ENCODE results near the gene ADAMTS20. TPM values are rescaled to one million over a fixed set of nuclear protein-coding genes. Genes with fewer than 3 reads are reported as not detected.
"Not testable (repeated sequence)": the region's sequence is repeated elsewhere in the genome, so short reads cannot be mapped to it uniquely, and the experiment has no call there.

Gene ADAMTS20, protein sequence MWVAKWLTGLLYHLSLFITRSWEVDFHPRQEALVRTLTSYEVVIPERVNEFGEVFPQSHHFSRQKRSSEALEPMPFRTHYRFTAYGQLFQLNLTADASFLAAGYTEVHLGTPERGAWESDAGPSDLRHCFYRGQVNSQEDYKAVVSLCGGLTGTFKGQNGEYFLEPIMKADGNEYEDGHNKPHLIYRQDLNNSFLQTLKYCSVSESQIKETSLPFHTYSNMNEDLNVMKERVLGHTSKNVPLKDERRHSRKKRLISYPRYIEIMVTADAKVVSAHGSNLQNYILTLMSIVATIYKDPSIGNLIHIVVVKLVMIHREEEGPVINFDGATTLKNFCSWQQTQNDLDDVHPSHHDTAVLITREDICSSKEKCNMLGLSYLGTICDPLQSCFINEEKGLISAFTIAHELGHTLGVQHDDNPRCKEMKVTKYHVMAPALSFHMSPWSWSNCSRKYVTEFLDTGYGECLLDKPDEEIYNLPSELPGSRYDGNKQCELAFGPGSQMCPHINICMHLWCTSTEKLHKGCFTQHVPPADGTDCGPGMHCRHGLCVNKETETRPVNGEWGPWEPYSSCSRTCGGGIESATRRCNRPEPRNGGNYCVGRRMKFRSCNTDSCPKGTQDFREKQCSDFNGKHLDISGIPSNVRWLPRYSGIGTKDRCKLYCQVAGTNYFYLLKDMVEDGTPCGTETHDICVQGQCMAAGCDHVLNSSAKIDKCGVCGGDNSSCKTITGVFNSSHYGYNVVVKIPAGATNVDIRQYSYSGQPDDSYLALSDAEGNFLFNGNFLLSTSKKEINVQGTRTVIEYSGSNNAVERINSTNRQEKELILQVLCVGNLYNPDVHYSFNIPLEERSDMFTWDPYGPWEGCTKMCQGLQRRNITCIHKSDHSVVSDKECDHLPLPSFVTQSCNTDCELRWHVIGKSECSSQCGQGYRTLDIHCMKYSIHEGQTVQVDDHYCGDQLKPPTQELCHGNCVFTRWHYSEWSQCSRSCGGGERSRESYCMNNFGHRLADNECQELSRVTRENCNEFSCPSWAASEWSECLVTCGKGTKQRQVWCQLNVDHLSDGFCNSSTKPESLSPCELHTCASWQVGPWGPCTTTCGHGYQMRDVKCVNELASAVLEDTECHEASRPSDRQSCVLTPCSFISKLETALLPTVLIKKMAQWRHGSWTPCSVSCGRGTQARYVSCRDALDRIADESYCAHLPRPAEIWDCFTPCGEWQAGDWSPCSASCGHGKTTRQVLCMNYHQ (N-terminal part only)
- not detected for total RNA-seq
- long read RNA-seq = 0 reads

DNA sequence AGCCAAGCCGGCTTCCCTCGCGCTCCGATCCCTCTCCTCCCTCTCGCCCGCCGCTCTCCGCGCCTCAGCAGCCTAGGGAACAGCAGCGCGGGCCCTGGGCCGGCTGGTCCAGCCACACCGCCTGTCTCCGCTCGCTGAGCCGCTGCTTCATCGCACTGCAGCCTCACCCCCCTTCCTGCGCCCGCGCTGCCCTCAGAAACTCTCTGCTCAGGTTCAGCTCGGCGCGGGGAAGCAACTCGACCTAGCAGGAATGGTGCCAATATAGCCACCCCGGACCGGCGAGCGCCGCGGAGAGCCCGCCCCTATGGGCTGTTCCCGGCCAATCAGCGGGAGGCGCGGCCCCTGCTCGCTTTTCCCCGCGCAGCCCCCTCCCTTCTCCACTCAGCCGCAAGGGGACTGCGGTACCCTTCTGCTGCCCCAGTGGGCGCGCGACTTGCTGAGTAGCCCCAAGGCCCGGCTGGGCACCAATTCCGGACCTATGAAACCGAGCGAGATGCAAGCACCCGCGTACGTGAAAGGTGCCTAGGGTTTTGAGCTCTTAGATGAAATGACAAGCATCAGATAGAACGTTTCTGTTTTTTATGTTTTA lies at the start of gene ADAMTS20:
Gene ADAMTS20 (minus strand): TSS at position 233 of the 589 bp plus-strand sequence. CDS start 282 bp downstream, outside the sequence.
- DNase-seq (ENCODE audit: low spot score) = no peak

GRCh38 chr12:43599708-43600107 lies 47.7 kb upstream of the ADAMTS20 start:
- DNase-seq (ENCODE audit: low spot score) = no peak

DNA sequence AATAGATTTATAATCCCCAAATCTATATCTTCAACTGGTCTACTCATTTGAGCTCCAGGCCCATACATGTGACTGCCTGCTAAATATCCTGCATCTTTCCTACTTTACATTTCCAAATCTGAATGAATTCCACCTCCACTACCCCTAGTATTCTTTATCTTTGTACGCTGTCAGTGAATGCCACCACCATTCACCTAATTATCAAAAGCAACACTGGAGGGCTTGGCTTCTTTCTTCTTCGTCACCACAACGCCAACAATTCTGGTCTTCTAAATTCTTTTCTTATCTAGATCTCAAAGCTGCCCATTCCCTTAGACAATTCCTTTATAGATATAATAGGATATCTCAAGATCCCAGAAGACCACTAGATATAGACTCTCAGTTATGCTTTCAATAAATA lies 47.1 kb upstream of the ADAMTS20 start:
- no peak for DNase-seq (ENCODE audit: low spot score)

- no peak for DNase-seq (ENCODE audit: low spot score)
Observed at GRCh38 chr12:43590307-43590706, 38.3 kb upstream of the ADAMTS20 start.

DNA sequence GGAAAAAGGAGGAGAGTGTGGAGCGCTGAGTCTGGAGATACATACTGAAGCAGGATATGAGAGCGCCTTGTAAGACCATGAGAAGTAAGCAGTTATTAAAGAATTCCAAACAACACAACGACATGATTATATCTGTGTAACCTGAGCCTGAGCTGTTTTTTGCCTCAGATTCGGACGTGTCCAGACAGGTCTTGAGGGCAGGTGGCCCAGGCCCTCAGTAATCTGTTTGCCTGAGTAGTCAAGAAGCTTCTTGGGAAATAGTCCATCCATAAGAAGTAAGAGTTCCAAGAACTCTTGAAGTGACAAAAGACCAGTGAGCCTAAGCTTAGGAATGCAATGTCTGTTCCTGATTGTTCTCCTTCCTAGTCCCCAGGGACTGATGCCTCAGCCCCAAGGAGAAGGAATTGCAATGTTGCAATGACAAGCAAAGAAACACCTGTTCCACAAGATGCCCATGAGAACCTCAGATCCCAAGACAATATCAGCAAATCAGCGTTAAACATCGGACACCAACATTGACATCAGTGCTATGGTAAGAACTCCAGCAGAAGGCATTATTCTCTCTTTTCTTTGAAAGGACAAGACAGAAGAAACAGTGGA lies 34.7 kb upstream of the ADAMTS20 start:
- no peak for DNase-seq (ENCODE audit: low spot score)

GRCh38 chr12:43585676-43586075 lies 33.7 kb upstream of the ADAMTS20 start:
- DNase-seq (ENCODE audit: low spot score) = no peak

- no peak for DNase-seq (ENCODE audit: low spot score)
Observed at GRCh38 chr12:43580601-43581000, 28.6 kb upstream of the ADAMTS20 start.

DNA sequence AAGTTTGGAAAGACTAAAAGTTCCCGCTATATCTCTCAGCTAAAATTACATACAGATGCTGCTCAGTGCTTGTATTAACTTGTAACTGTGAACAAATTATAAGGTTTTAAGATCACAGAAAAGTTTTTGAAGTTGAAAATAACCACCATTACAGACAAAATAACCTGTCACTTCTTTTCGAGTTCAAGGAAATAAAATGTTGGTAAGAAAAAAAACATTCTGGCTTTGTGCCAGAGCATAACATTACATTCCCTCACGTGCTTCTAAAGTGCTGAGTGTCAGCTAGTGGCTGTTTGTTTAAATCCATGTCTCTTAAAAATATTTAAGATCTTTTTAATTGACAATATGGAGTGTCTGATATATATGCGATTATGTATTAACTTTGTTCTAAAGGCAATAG lies 27.2 kb upstream of the ADAMTS20 start:
- DNase-seq (ENCODE audit: low spot score) = no peak

DNA sequence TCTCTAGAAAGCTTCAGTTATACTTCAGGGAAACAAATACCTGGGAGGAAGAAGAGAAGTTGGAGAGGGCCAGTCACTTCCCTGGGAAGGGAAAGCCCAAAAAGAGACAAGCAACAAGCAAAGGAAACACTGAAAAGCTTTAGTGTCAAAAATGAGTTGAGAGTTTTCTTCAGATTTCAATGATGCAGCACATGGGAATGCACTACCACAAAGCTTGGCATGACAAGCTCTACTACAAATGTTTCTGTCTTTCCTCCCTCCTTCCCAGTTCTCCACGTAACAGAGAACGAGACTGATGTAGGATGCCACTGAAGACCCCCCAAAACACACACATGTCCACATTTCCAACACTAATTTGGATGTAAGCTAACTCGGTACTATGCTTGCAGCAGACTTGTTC lies 26.8 kb upstream of the ADAMTS20 start:
- DNase-seq (ENCODE audit: low spot score) = no peak

GRCh38 chr12:43577381-43577780 lies 25.4 kb upstream of the ADAMTS20 start:
- no peak for DNase-seq (ENCODE audit: low spot score)

DNA sequence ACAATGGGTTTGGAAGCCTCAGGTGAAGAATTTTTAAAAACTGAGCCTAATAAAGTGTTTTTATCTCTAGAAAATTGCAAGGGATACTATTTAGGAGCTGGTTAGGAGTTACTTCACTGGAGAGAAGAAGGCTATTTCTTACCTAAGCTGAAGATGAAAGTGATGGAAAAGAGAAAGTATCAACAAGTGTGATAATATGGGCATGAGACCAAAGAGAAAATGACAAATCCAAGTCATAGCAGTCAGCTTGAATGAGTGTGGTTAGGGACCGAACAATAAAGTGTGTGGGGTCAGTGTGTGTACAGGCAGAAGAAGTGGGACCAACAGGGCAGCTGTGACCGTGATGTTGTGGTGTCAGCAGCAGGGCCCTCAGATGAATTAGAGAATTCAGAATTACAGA lies 24.2 kb upstream of the ADAMTS20 start:
- no peak for DNase-seq (ENCODE audit: low spot score)

GRCh38 chr12:43571885-43572284 lies 19.9 kb upstream of the ADAMTS20 start:
- DNase-seq (ENCODE audit: low spot score) = no peak

DNA sequence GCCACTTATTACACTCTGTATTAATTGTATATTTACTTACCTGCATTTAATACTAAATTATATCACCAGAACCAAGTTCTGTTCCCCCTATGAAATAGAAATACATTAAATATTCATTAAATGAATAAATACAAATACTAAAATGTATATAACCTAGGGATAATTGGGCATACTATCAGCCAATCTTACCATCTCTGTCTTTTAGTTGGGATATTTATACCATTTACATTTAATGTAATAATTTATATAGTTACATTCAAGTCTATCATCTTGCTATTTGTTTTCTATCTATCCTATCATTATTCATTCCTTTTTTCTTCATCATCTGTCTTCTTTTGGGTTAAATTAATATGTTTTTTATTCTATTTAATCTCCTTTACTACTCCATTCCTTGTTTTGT lies 4.1 kb upstream of the ADAMTS20 start:
- DNase-seq (ENCODE audit: low spot score) = no peak

GRCh38 chr12:43551279-43551970 lies 578 bp downstream of the ADAMTS20 start:
- no peak for DNase-seq (ENCODE audit: low spot score)

DNA sequence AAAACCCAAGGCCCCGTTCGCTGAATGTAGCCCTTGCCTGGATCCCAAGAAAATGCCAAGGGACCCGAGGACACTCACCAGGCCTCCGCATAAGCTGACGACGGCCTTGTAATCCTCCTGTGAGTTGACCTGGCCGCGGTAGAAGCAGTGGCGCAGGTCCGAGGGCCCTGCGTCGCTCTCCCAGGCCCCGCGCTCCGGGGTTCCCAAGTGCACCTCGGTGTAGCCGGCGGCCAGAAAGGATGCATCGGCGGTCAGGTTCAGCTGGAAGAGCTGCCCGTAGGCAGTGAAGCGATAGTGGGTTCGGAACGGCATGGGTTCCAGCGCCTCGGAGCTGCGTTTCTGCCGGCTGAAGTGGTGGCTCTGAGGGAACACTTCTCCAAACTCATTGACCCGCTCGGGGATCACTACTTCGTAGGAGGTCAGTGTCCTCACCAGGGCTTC lies 1.2 kb downstream of the ADAMTS20 start:
- no peak for DNase-seq (ENCODE audit: low spot score)

- no peak for DNase-seq (ENCODE audit: low spot score)
Observed at GRCh38 chr12:43544703-43545102, 7.3 kb downstream of the ADAMTS20 start.

GRCh38 chr12:43540470-43540869 lies 11.5 kb downstream of the ADAMTS20 start:
- no peak for DNase-seq (ENCODE audit: low spot score)

- not testable (repeated sequence) for DNase-seq (ENCODE audit: low spot score)
Observed at GRCh38 chr12:43537675-43538074, 14.3 kb downstream of the ADAMTS20 start.

- DNase-seq (ENCODE audit: low spot score) = no peak
Observed at GRCh38 chr12:43516045-43516444, 36.0 kb downstream of the ADAMTS20 start.

GRCh38 chr12:43501703-43502102 lies 50.3 kb downstream of the ADAMTS20 start:
- DNase-seq (ENCODE audit: low spot score) = no peak
